Stomach (tissue), 4 donors: Measurements from ENCODE around the gene PCDHB12.

Source experiments
- EP300 ChIP-seq: sonication (generic); formaldehyde crosslinking; IDR thresholded peaks from one replicate; pipeline ENCODE4 v1.6.1; 2017; ENCODE audit warnings: antibody characterized with exemption
- POLR2AphosphoS5 ChIP-seq, 3 donors: sonication (generic); formaldehyde crosslinking; IDR thresholded peaks; one replicate each; pipeline ENCODE4 v1.6.1; 2016; ENCODE audit warnings: antibody characterized with exemption in 3 of 3

- TF ChIP-seq EP300, result no peak
- no peak for TF ChIP-seq POLR2AphosphoS5 (IDR thresholded peaks at IDR 0.05)
Observed at GRCh38 chr5:141260458-141261237, 52.1 kb downstream of the PCDHB12 start.
